Testis (tissue), 2 donors: ENCODE data around the gene DAB2.

ENCODE experiments used
- CTCF ChIP-seq, 3 experiments: fragments of 450-650 bp in 2 of 3; fragments of 200-600 bp in 1 of 3; sonication (generic) in 1 of 3; IDR thresholded peaks; one replicate each; pipeline ENCODE4 v1.5.1; 2016 to 2019; ENCODE audit warnings: antibody characterized with exemption in 3 of 3, mild to moderate bottlenecking in 2 of 3, moderate library complexity in 1 of 3
- POLR2A ChIP-seq: fragments of 450-650 bp; IDR thresholded peaks from one replicate; pipeline ENCODE4 v1.6.1; 2017; ENCODE audit warnings: antibody characterized with exemption, mild to moderate bottlenecking, moderate library complexity

DNA sequence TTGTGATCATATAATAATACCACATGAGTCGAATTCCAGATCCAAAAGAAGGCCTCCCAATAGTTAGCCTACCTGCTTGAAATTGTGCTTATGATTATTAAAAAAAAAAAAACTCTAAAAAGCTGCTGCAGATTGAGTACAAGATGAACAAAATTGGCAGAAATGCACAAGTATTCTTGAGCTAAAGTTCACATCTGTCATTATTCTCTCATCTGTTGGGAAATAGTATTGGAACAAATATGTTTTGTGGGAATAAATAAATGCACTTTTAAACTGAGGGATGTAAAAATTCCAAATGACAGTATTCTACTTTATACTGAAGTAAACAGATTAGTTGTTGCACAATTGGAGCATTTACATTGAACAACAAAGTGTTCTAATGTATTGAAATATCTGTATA is 15.7 kb downstream of the DAB2 start:
- TF ChIP-seq CTCF (IDR thresholded peaks at IDR 0.05) (no peak), POLR2A (no peak)
